NCI-H2196 treated with DMSO at 0.1 percent for 48 hours (cell line): Measurements from ENCODE around the gene CR1.
"Not testable (repeated sequence)": the region's sequence is repeated elsewhere in the genome, so short reads cannot be mapped to it uniquely, and the experiment has no call there.

Experiments
- DNase-seq: peaks from one replicate; lab custom pipeline; 2025; ENCODE audit not compliant: unreplicated experiment; lab: John Stamatoyannopoulos, UW

Gene CR1

GRCh38 chr1:207669528-207670009 lies 173.6 kb downstream of the CR1 start:
- no peak for DNase-seq

- no peak for DNase-seq
Measured at GRCh38 chr1:207670192-207670591, 174.2 kb downstream of the CR1 start.

- no peak for DNase-seq
Measured at GRCh38 chr1:207670997-207671396, 175.0 kb downstream of the CR1 start.

- peak; percentile 5 for DNase-seq
Measured at GRCh38 chr1:207672522-207673130, 176.7 kb downstream of the CR1 start.

- DNase-seq = no peak
Measured at GRCh38 chr1:207673399-207673798, 177.4 kb downstream of the CR1 start.

- no peak for DNase-seq
Measured at GRCh38 chr1:207676153-207676552, 180.2 kb downstream of the CR1 start.

- DNase-seq = not testable (repeated sequence)
Measured at GRCh38 chr1:207680590-207681388, 184.8 kb downstream of the CR1 start.

GRCh38 chr1:207682872-207683434 lies 187.0 kb downstream of the CR1 start:
- DNase-seq = not testable (repeated sequence)

GRCh38 chr1:207690551-207690950 lies 194.6 kb downstream of the CR1 start:
- not testable (repeated sequence) for DNase-seq

- DNase-seq = no peak
Measured at GRCh38 chr1:207691010-207691409, 195.1 kb downstream of the CR1 start.
